ENCODE data around the gene MCTP1. TPM values are rescaled to one million over a fixed set of nuclear protein-coding genes. Genes with fewer than 3 reads are reported as not detected.

Gene MCTP1
- polyA plus RNA-seq, 1 donor (not counting 4 experiments of a cell fraction or from before 2014, with no cell fraction given), result 4.9 TPM

- DNase-seq (ENCODE audit: low read depth, low spot score), result no peak
- Histone ChIP-seq H3K36me3 (ENCODE audit: control insufficient read depth in 2 of 2, extremely low read depth in 1 of 2, insufficient read depth in 2 of 2, low read length in 2 of 2) (no peaks in the 10 kb centered on the region), H4K20me1 (ENCODE audit: control insufficient read depth, extremely low read depth, insufficient read depth, low read length) (no peaks in the 10 kb centered on the region), H2AFZ (ENCODE audit: control insufficient read depth, low read length) (no peak overlapping the region), H3K4me2 (ENCODE audit: control insufficient read depth, extremely low read depth, insufficient read depth, low read depth, low read length) (no peak overlapping the region), H3K79me2 (ENCODE audit: control insufficient read depth, insufficient read depth, low read length) (no peaks in the 10 kb centered on the region), H3K9me1 (ENCODE audit: control insufficient read depth, extremely low read depth, insufficient read depth, low read length) (no peaks in the 10 kb centered on the region), H3K27ac (ENCODE audit: control insufficient read depth, insufficient read depth, low read length) (no peak overlapping the region), H3K9ac (ENCODE audit: control insufficient read depth, extremely low read depth, insufficient read depth, low read length) (no peak overlapping the region), H3K27me3 (ENCODE audit: control insufficient read depth, extremely low read depth, insufficient read depth, low read length) (no peaks in the 10 kb centered on the region), H3K4me3 (ENCODE audit: control insufficient read depth in 2 of 3, extremely low read depth in 1 of 3, insufficient read depth in 2 of 3, low read depth in 1 of 3, low read length in 3 of 3) (no peak overlapping the region), H3K4me1 (ENCODE audit: control insufficient read depth, extremely low read depth, insufficient read depth, low read length) (no peaks in the 10 kb centered on the region), H3K9me3 (ENCODE audit: control insufficient read depth, low read depth, low read length) (no peaks in the 10 kb centered on the region)
- dilution Hi-C loops (cut with MboI; ENCODE audit: extremely low pct_ligation_motif_present, low sequenced_read_pairs), result no loop called here
- no peak for FAIRE-seq
- TF ChIP-seq EZH2 (IDR thresholded peaks at IDR 0.05; ENCODE audit: low read length), result no peak
- TF ChIP-seq, protein P1, sequence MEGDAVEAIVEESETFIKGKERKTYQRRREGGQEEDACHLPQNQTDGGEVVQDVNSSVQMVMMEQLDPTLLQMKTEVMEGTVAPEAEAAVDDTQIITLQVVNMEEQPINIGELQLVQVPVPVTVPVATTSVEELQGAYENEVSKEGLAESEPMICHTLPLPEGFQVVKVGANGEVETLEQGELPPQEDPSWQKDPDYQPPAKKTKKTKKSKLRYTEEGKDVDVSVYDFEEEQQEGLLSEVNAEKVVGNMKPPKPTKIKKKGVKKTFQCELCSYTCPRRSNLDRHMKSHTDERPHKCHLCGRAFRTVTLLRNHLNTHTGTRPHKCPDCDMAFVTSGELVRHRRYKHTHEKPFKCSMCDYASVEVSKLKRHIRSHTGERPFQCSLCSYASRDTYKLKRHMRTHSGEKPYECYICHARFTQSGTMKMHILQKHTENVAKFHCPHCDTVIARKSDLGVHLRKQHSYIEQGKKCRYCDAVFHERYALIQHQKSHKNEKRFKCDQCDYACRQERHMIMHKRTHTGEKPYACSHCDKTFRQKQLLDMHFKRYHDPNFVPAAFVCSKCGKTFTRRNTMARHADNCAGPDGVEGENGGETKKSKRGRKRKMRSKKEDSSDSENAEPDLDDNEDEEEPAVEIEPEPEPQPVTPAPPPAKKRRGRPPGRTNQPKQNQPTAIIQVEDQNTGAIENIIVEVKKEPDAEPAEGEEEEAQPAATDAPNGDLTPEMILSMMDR (optimal IDR thresholded peaks at IDR 0.05 in 1 of 3, IDR thresholded peaks at IDR 0.05 in 1 of 3, conservative IDR thresholded peaks at IDR 0.05 in 1 of 3; ENCODE audit: extremely low read depth in 1 of 3, insufficient read depth in 2 of 3, low read length in 3 of 3), result no peak
Observed at GRCh38 chr5:94702729-94703128, 582.2 kb downstream of the MCTP1 start.

GRCh38 chr5:94700592-94700991, 584.3 kb downstream of the MCTP1 start:
- H3K4me1 ChIP-seq (ENCODE audit: control insufficient read depth, extremely low read depth, insufficient read depth, low read length), result no peaks in the 10 kb centered on the region
- TF ChIP-seq, protein P1 (optimal IDR thresholded peaks at IDR 0.05 in 1 of 3, IDR thresholded peaks at IDR 0.05 in 1 of 3, conservative IDR thresholded peaks at IDR 0.05 in 1 of 3; ENCODE audit: extremely low read depth in 1 of 3, insufficient read depth in 2 of 3, low read length in 3 of 3), result no peak
- no peak for TF ChIP-seq EZH2 (IDR thresholded peaks at IDR 0.05; ENCODE audit: low read length)
- no peak overlapping the region for H3K27ac ChIP-seq (ENCODE audit: control insufficient read depth, insufficient read depth, low read length)
- no peaks in the 10 kb centered on the region for H4K20me1 ChIP-seq (ENCODE audit: control insufficient read depth, extremely low read depth, insufficient read depth, low read length)
- H3K9me3 ChIP-seq (ENCODE audit: control insufficient read depth, low read depth, low read length), result no peaks in the 10 kb centered on the region
- DNase-seq (ENCODE audit: low read depth, low spot score), result no peak
- H3K27me3 ChIP-seq (ENCODE audit: control insufficient read depth, extremely low read depth, insufficient read depth, low read length), result no peaks in the 10 kb centered on the region
- no peaks in the 10 kb centered on the region for H3K79me2 ChIP-seq (ENCODE audit: control insufficient read depth, insufficient read depth, low read length)
- H3K36me3 ChIP-seq (ENCODE audit: control insufficient read depth in 2 of 2, extremely low read depth in 1 of 2, insufficient read depth in 2 of 2, low read length in 2 of 2), result no peaks in the 10 kb centered on the region
- peak overlapping the region; percentile 34 for H2AFZ ChIP-seq (ENCODE audit: control insufficient read depth, low read length)
- H3K4me3 ChIP-seq (ENCODE audit: control insufficient read depth in 2 of 3, extremely low read depth in 1 of 3, insufficient read depth in 2 of 3, low read depth in 1 of 3, low read length in 3 of 3), result no peak overlapping the region
- no peak overlapping the region for H3K4me2 ChIP-seq (ENCODE audit: control insufficient read depth, extremely low read depth, insufficient read depth, low read depth, low read length)
- dilution Hi-C loops (cut with MboI; ENCODE audit: extremely low pct_ligation_motif_present, low sequenced_read_pairs), result no loop called here
- H3K9me1 ChIP-seq (ENCODE audit: control insufficient read depth, extremely low read depth, insufficient read depth, low read length), result no peaks in the 10 kb centered on the region
- H3K9ac ChIP-seq (ENCODE audit: control insufficient read depth, extremely low read depth, insufficient read depth, low read length), result no peak overlapping the region
- peak; percentile 78 for FAIRE-seq
